Measurements from ENCODE around the gene PDLIM4. TPM values are rescaled to one million over a fixed set of nuclear protein-coding genes. Genes with fewer than 3 reads are reported as not detected.
A peak's percentile ranks its signal among the peaks of the same experiment; 100 is the strongest.

The PDLIM4 gene
- total RNA-seq, 6 experiments from 2014 or later: 2.5 to 26.4 (median 23.7) TPM

DNA sequence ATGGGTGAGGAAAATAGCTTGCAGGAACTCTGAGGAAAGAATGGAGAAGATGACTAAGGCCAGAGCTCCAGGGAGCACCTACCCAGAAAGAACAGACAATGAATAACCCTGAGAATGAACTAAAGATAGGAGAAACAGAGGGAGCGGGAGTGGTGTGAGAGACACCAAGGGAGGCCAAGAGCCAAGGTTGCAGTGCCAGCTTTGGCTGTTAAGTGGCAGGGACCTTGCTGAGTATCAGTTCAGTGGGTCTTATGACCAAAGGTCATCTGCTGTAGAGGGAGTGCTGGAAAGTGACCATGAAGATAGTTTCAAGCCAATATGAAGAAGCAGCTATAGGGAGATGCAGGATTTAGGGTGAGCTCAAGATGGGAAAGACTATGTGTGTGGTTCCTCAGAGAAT is 46.6 kb upstream of the PDLIM4 start:
- Mint-ChIP-seq H3K4me3 (no peak overlapping the region), H3K27me3 (ENCODE audit: insufficient read depth) (no peaks in the 10 kb centered on the region)

DNA sequence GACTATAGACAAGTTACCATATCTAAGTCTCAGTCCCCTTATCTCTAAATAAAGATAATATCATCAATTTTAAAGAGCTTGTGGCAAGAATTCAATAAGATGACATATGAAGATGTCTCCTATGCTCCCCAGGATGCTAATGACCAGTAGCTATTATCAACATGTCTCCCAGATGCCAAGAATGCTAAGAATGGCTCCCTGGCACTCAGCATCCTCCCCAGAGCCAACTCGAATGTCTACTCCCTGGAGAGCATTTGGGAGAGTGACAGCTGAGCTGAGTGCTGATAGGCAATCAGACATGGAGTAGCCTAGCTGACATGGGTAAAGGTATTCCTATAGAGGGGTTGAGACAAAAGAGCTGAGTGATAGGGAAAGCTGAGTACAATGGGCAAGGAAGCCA is 45.7 kb upstream of the PDLIM4 start:
- H3K27me3 Mint-ChIP-seq (ENCODE audit: insufficient read depth): no peaks in the 10 kb centered on the region; the same call in 1 of the 2 replicates
- H3K4me3 Mint-ChIP-seq: no peak overlapping the region
- H3K36me3 Mint-ChIP-seq (ENCODE audit: low read depth): peaks cover 17% of the 10 kb centered on the region
- no peaks in the 10 kb centered on the region for H3K9me3 Mint-ChIP-seq
- H3K4me1 Mint-ChIP-seq (ENCODE audit: low read depth): peaks cover 24% of the 10 kb centered on the region
- no peak overlapping the region for H3K27ac Mint-ChIP-seq
- TF ChIP-seq CTCF (IDR thresholded peaks at IDR 0.05): no peak
- DNase-seq: no peak

More for the DNA sequence above, 46.6 kb upstream of the PDLIM4 start:
- TF ChIP-seq CTCF (IDR thresholded peaks at IDR 0.05): no peak
- H3K36me3 Mint-ChIP-seq (ENCODE audit: low read depth): peaks cover 21% of the 10 kb centered on the region
- peaks cover 20% of the 10 kb centered on the region for H3K4me1 Mint-ChIP-seq (ENCODE audit: low read depth)
- no peak overlapping the region for H3K27ac Mint-ChIP-seq
- no peaks in the 10 kb centered on the region for H3K9me3 Mint-ChIP-seq
- no peak for DNase-seq

DNA sequence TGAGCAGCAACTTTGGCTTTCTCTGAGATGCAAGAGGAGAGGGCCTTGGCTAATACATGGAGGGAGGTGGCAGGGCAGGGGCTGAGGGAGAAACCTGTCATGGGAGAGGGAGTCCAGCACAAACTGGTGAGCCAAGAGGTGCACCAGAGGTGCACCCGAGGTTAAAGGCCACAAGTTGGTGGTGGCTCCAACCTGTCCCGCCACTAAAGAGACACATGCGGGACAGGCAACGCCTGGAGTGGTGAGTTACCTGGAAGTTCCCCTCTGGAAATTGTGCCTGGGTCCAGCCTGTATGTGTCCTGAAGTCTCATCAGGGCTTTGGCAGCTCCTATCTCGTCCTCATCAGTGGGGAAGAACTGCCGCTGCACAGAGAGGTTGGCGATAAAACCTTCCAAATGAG is 43.8 kb upstream of the PDLIM4 start:
- TF ChIP-seq CTCF (IDR thresholded peaks at IDR 0.05): no peak
- Mint-ChIP-seq H3K4me3 (no peak overlapping the region), H3K4me1 (ENCODE audit: low read depth) (peaks cover 25% of the 10 kb centered on the region), H3K27ac (no peak overlapping the region), H3K36me3 (ENCODE audit: low read depth) (peaks cover 24% of the 10 kb centered on the region), H3K27me3 (ENCODE audit: insufficient read depth) (no peaks in the 10 kb centered on the region; the same call in 1 of the 2 replicates), H3K9me3 (no peaks in the 10 kb centered on the region)
- no peak for DNase-seq

GRCh38 chr5:132214491-132214890 is 43.0 kb upstream of the PDLIM4 start:
- H3K4me1 Mint-ChIP-seq (ENCODE audit: low read depth): peaks cover 18% of the 10 kb centered on the region
- TF ChIP-seq CTCF (IDR thresholded peaks at IDR 0.05): no peak
- no peak overlapping the region for H3K4me3 Mint-ChIP-seq
- no peaks in the 10 kb centered on the region for H3K9me3 Mint-ChIP-seq
- H3K27me3 Mint-ChIP-seq (ENCODE audit: insufficient read depth): no peaks in the 10 kb centered on the region; the same call in 1 of the 2 replicates
- no peak for DNase-seq
- H3K27ac Mint-ChIP-seq: peak overlapping the region; percentile 81; the same call in 1 of the 2 replicates
- peaks cover 17% of the 10 kb centered on the region for H3K36me3 Mint-ChIP-seq (ENCODE audit: low read depth)

DNA sequence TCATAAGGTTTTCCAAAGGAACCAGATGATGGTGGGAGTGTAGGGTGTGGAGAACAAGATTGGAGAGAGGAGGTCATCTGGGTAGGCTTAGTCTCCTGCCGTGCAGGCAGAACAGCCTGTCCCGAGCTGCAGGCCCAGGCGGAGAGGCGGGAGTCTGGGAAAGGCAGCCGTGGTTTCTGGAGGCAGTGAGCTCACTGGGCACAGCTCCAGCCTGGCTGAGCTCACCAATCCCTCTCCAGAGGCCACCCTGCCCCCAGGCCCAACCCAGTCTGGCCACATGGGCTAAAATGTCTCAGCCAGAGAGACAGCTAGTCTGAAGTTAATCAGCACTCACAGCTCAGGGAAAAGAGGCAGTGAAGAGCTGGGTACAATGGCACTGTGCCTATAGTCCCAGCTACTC is 42.2 kb upstream of the PDLIM4 start:
- Mint-ChIP-seq H3K27ac (peak overlapping the region; percentile 81), H3K4me1 (ENCODE audit: low read depth) (peaks cover 27% of the 10 kb centered on the region), H3K9me3 (no peaks in the 10 kb centered on the region), H3K36me3 (ENCODE audit: low read depth) (peaks cover 17% of the 10 kb centered on the region), H3K27me3 (ENCODE audit: insufficient read depth) (no peaks in the 10 kb centered on the region; the same call in 1 of the 2 replicates), H3K4me3 (peak overlapping the region; percentile 27)
- peak; percentile 97 for DNase-seq
- TF ChIP-seq CTCF (IDR thresholded peaks at IDR 0.05): no peak

- Mint-ChIP-seq H3K9me3 (no peaks in the 10 kb centered on the region), H3K27me3 (ENCODE audit: insufficient read depth) (no peaks in the 10 kb centered on the region; the same call in 1 of the 2 replicates), H3K36me3 (ENCODE audit: low read depth) (peaks cover 20% of the 10 kb centered on the region), H3K27ac (no peak overlapping the region), H3K4me1 (ENCODE audit: low read depth) (peaks cover 57% of the 10 kb centered on the region), H3K4me3 (no peak overlapping the region)
- no peak for TF ChIP-seq CTCF (IDR thresholded peaks at IDR 0.05)
- no peak for DNase-seq
Observed at GRCh38 chr5:132218321-132218720, 39.2 kb upstream of the PDLIM4 start.

Data from HFFc6 (cell line).